Coronary artery (tissue), 2 donors: ENCODE data around the gene C7.

Experiments used
- DNase-seq: peaks from one replicate; pipeline ENCODE4 v3.0.0-alpha.2; 2017; ENCODE audit warnings: low spot score
- H3K27ac ChIP-seq, 2 donors: fragments of 200-600 bp; sonication (generic); one replicate each; pipeline ENCODE4 v1.5.1; 2016 to 2019
- H3K4me3 ChIP-seq: fragments of 200-600 bp; sonication (generic); 2 replicates; pipeline ENCODE4 v1.5.1; 2016; ENCODE audit warnings: mild to moderate bottlenecking, moderate library complexity
- TF ChIP-seq, protein P1 (sequence below): fragments of 200-600 bp; sonication (generic); IDR thresholded peaks from one replicate; pipeline ENCODE4 v1.5.1; 2019; ENCODE audit warnings: antibody characterized with exemption

The C7 gene

GRCh38 chr5:40976836-40977235, 67.5 kb downstream of the C7 start:
- TF ChIP-seq, protein P1, sequence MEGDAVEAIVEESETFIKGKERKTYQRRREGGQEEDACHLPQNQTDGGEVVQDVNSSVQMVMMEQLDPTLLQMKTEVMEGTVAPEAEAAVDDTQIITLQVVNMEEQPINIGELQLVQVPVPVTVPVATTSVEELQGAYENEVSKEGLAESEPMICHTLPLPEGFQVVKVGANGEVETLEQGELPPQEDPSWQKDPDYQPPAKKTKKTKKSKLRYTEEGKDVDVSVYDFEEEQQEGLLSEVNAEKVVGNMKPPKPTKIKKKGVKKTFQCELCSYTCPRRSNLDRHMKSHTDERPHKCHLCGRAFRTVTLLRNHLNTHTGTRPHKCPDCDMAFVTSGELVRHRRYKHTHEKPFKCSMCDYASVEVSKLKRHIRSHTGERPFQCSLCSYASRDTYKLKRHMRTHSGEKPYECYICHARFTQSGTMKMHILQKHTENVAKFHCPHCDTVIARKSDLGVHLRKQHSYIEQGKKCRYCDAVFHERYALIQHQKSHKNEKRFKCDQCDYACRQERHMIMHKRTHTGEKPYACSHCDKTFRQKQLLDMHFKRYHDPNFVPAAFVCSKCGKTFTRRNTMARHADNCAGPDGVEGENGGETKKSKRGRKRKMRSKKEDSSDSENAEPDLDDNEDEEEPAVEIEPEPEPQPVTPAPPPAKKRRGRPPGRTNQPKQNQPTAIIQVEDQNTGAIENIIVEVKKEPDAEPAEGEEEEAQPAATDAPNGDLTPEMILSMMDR, result no peak
- Histone ChIP-seq H3K4me3 (no peak overlapping the region), H3K27ac (no peak overlapping the region)
- no peak for DNase-seq

DNA sequence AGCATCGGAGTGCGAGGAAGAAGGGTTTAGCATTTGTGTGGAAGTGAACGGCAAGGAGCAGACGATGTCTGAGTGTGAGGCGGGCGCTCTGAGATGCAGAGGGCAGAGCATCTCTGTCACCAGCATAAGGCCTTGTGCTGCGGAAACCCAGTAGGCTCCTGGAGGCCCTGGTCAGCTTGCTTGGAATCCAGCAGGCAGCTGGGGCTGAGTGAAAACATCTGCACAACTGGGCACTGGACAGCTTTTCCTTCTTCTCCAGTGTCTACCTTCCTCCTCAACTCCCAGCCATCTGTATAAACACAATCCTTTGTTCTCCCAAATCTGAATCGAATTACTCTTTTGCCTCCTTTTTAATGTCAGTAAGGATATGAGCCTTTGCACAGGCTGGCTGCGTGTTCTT, 72.1 kb downstream of the C7 start:
- TF ChIP-seq, protein P1, result no peak
- H3K27ac ChIP-seq, result no peak overlapping the region

DNA sequence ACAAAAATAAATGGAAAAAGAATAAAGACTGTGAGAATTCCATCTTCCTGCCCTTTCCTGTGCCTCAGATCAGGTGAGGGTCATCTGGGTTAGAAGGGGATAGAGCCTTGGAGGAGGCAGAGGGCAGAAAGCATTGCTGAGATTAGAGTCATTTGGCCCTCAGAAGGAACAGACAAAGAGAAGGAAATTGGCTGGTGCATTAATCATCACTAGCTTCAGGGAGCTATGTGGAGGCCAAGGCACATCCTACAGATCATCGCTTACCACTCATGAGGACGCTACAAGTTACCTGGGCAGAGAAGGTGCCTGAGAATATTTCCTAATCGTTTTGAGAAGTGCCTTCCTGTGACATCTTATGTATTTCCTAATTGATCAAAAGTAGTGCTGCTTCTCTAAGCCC, 74.5 kb downstream of the C7 start:
- TF ChIP-seq, protein P1, result no peak
- no peak for DNase-seq

More for the DNA sequence above, 72.1 kb downstream of the C7 start:
- no peak overlapping the region for H3K4me3 ChIP-seq
- no peak for DNase-seq

DNA sequence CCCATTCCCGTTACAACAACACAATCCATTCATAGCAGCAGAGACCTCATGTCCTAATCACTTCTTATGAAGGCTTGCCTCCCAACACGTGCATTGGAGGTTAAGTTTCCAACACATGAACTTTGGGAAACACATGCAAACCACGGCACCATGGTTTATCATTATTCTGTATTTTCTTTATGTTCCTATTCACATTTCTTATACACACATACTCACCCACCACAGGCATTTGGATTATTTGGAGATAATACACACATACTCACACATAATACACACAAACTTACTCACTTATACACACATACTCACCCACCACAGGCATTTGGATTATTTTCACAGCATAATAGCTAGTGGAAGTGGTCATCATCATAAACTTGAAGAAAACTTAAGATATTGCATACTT, 75.6 kb downstream of the C7 start:
- Histone ChIP-seq H3K27ac (no peak overlapping the region), H3K4me3 (no peak overlapping the region)
- DNase-seq, result no peak
- TF ChIP-seq, protein P1, result no peak

More for the DNA sequence above, 74.5 kb downstream of the C7 start:
- Histone ChIP-seq H3K4me3 (no peak overlapping the region), H3K27ac (no peak overlapping the region)

GRCh38 chr5:40985501-40985900, 76.2 kb downstream of the C7 start:
- DNase-seq, result no peak
- H3K27ac ChIP-seq, result no peak overlapping the region
- TF ChIP-seq, protein P1, result no peak

DNA sequence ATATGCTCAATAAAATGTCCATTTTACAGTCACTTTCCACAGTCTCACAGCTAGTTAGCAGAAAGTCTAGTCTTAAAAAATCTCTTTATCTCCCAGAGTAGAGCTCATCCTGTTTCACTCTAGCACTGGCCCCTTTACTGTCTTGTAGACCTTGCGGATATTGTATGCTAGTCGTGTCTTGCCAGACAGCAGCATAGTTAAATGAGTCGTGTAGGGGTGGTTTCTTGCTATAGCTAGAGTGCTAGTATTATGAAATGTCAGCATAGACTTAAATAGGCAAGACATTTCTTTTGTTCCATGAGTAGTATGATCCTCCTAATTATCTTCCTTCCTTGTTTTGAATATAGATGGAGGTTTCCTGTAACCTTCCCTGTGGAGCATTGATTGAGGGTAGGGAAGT, 77.4 kb downstream of the C7 start:
- TF ChIP-seq, protein P1, result no peak
- no peak for DNase-seq
- no peak overlapping the region for H3K27ac ChIP-seq

More at GRCh38 chr5:40985501-40985900, 76.2 kb downstream of the C7 start:
- no peak overlapping the region for H3K4me3 ChIP-seq

GRCh38 chr5:40987349-40987748, 78.1 kb downstream of the C7 start:
- no peak overlapping the region for H3K27ac ChIP-seq
- no peak for DNase-seq
- TF ChIP-seq, protein P1, result no peak
- H3K4me3 ChIP-seq, result no peak overlapping the region

More for the DNA sequence above, 77.4 kb downstream of the C7 start:
- H3K4me3 ChIP-seq, result no peak overlapping the region
